K562 (cell line): Measurements from ENCODE around the gene ADAP1. TPM values are rescaled to one million over a fixed set of nuclear protein-coding genes. Genes with fewer than 3 reads are reported as not detected.

Experiments used
- ATF1 ChIP-seq, 2 experiments: fragments of 450-650 bp in 1 of 2; IDR thresholded peaks; 2 replicates each; pipeline ENCODE4 v1.6.1; 2016; ENCODE audit warnings: missing compliant biosample characterization in 1 of 2, missing genetic modification characterization in 1 of 2
- ATF4 ChIP-seq: fragments of 450-650 bp; formaldehyde crosslinking; IDR thresholded peaks from 2 replicates; pipeline ENCODE4 v1.4.0; 2022; ENCODE audit warnings: mild to moderate bottlenecking, moderate library complexity
- CTCF ChIP-seq, 3 experiments: IDR thresholded peaks in 2 of 3; conservative IDR thresholded peaks in 1 of 3; 2 replicates each; pipeline ENCODE4 v1.5.1; 2011 to 2012; ENCODE audit warnings: low read length in 3 of 3, mild to moderate bottlenecking in 3 of 3, control low read depth in 2 of 3, improper control_type of control experiment in 1 of 3, inconsistent platforms in 1 of 3, low read depth in 1 of 3, mixed read lengths in 1 of 3, moderate library complexity in 1 of 3; ENCODE audit not compliant: insufficient read depth in 2 of 3
- FOXA3 ChIP-seq, 2 experiments: fragments of 450-650 bp in 1 of 2; sonication (generic) in 1 of 2; formaldehyde crosslinking; IDR thresholded peaks in 1 of 2; conservative IDR thresholded peaks in 1 of 2; 2 replicates each; pipeline versions ENCODE4 v1.4.0 to v1.8.0; 2020 to 2022; ENCODE audit warnings: mild to moderate bottlenecking in 2 of 2, missing genetic modification reagents in 1 of 2
- GATAD2B ChIP-seq: fragments of 450-650 bp; IDR thresholded peaks from 2 replicates; pipeline ENCODE4 v1.6.1; 2017; ENCODE audit warnings: mild to moderate bottlenecking, borderline replicate concordance
- HNRNPL ChIP-seq: fragments of 200-400 bp; formaldehyde crosslinking; IDR thresholded peaks from 2 replicates; pipeline ENCODE4 v1.6.1; 2017; ENCODE audit warnings: low read depth, mild to moderate bottlenecking, low read length
- KLF1 ChIP-seq: fragments of 450-650 bp; IDR thresholded peaks from 2 replicates; pipeline ENCODE4 v1.6.1; 2016; ENCODE audit warnings: missing genetic modification characterization, missing compliant biosample characterization
- MYNN ChIP-seq, 2 experiments: sonication (generic); formaldehyde crosslinking in 1 of 2; IDR thresholded peaks; 2 replicates each; pipeline versions ENCODE4 v1.5.0 to v1.6.1; 2016 to 2020; ENCODE audit warnings: antibody characterized with exemption in 1 of 2, missing genetic modification reagents in 1 of 2
- PTTG1 ChIP-seq: fragments of 450-650 bp; IDR thresholded peaks from 2 replicates; pipeline ENCODE4 v1.6.1; 2016; ENCODE audit warnings: low read depth, mild to moderate bottlenecking, missing genetic modification characterization, missing compliant biosample characterization
- RBBP5 ChIP-seq: fragments of 200-600 bp; sonication (generic); IDR thresholded peaks from 2 replicates; pipeline ENCODE4 v1.6.1; 2012; ENCODE audit warnings: borderline replicate concordance, mild to moderate bottlenecking, low read length, control low read depth, inconsistent platforms; ENCODE audit not compliant: insufficient read depth, poor library complexity, severe bottlenecking
- RNF2 ChIP-seq: sonication (generic); IDR thresholded peaks from 2 replicates; pipeline ENCODE4 v1.6.1; 2016
- ZNF318 ChIP-seq, 2 experiments: fragments of 450-650 bp; IDR thresholded peaks; 2 replicates each; pipeline ENCODE4 v1.6.1; 2016; ENCODE audit warnings: mild to moderate bottlenecking in 2 of 2, borderline replicate concordance in 1 of 2, low read depth in 1 of 2, moderate library complexity in 1 of 2
- ZNF668 ChIP-seq: fragments of 250-450 bp; sonication (Bioruptor Pico); IDR thresholded peaks from 2 replicates; pipeline ENCODE4 v1.8.0; 2022; ENCODE audit warnings: mild to moderate bottlenecking, inconsistent platforms
- ZSCAN32 ChIP-seq: fragments of 450-650 bp; formaldehyde crosslinking; IDR thresholded peaks from 2 replicates; pipeline ENCODE4 v1.4.0; 2020; ENCODE audit warnings: mild to moderate bottlenecking, moderate library complexity
- polyA plus RNA-seq, 8 experiments: library from polyadenylated mRNA; depleted of rRNA in 4 of 8; stranded (reverse) in 5 of 8; unstranded in 3 of 8; fragments of >200 nt; fragmentation: Nextera tagmentation in 2 of 8; fragmentation: Illumina TruSeq in 1 of 8; extraction: Ambion mirVana in 2 of 8; extraction: Trizol in 1 of 8; gene quantifications; 2 replicates each; pipeline versions ENCODE4 v1.2.1 to v1.2.3, GENCODE V29; 2011 to 2014; ENCODE audit warnings: inconsistent platforms in 1 of 8, missing spikeins in 1 of 8
- total RNA-seq, 7 experiments: library from RNA; depleted of rRNA in 6 of 7; stranded (reverse); fragments of >200 nt in 6 of 7; fragmentation: Illumina TruSeq in 2 of 7; extraction: Trizol in 2 of 7; gene quantifications; 2 replicates each; pipeline versions ENCODE4 v1.2.1 to v1.2.3, GENCODE V29; 2011 to 2021; ENCODE audit warnings: low replicate concordance in 1 of 7

ADAP1 gene
- total and polyA plus RNA-seq, 9 of the 15 experiments (the other 6 are each of a cell fraction or from before 2014, with no cell fraction given): 0.27 to 1.4 (median 0.52) TPM; not detected in 3

GRCh38 chr7:876077-876971, 78.2 kb downstream of the ADAP1 start, which contains the start of gene GET4 (continued):
- TF ChIP-seq ZNF318 (IDR thresholded peaks at IDR 0.05; ENCODE audit: borderline replicate concordance in 1 of 2, low read depth in 1 of 2): no peak
- peak; percentile 17; the same call in 1 of the 2 replicates for TF ChIP-seq ATF4 (CRISPR knock-in tag)
- TF ChIP-seq KLF1: peak; percentile 96
- TF ChIP-seq RNF2: peak; percentile 53; the same call in 1 of the 2 replicates
- no peak; the same call in none of the 2 replicates for TF ChIP-seq GATAD2B
- TF ChIP-seq RBBP5: peak; percentile 93
- TF ChIP-seq ATF1 (CRISPR knock-in tag; IDR thresholded peaks at IDR 0.05): peak; percentile 48; the same call in 1 of the 2 replicates
- peak; percentile 41; the same call in 1 of the 2 replicates for TF ChIP-seq ATF1 (tag; IDR thresholded peaks at IDR 0.05)
- TF ChIP-seq MYNN (IDR thresholded peaks at IDR 0.05): no peak
- no peak for TF ChIP-seq MYNN (CRISPR knock-in tag; IDR thresholded peaks at IDR 0.05)
- TF ChIP-seq PTTG1 (tag): no peak
- TF ChIP-seq ZNF668: no peak
- peak; percentile 27 to 95; a peak in 3 of 4 replicates for TF ChIP-seq FOXA3 (CRISPR knock-in tag; conservative IDR thresholded peaks at IDR 0.05 in 1 of 2, IDR thresholded peaks at IDR 0.05 in 1 of 2)
- TF ChIP-seq HNRNPL: peak; percentile 74; the same call in 1 of the 2 replicates
- TF ChIP-seq ZSCAN32: 0 out of 2 replicates have a peak, but pooled peaks have one; percentile 36
- peak in 2 of 3 experiments; percentile 30 to 36; a peak in 3 of 6 replicates for TF ChIP-seq CTCF (IDR thresholded peaks at IDR 0.05 in 2 of 3, conservative IDR thresholded peaks at IDR 0.05 in 1 of 3; ENCODE audit: insufficient read depth in 2 of 3, low read depth in 1 of 3, low read length in 3 of 3)
